Measurements from ENCODE around the gene BTRC.
"Not testable (repeated sequence)": the region's sequence is repeated elsewhere in the genome, so short reads cannot be mapped to it uniquely, and the experiment has no call there.

BTRC gene

GRCh38 chr10:101380353-101381017, 26.5 kb downstream of the BTRC start:
- Histone ChIP-seq H3K27ac (ENCODE audit: poor library complexity, severe bottlenecking) (peak overlapping the region; percentile 46), H3K27me3 (ENCODE audit: insufficient read depth, poor library complexity, severe bottlenecking) (no peaks in the 10 kb centered on the region), H3K4me3 (ENCODE audit: severe bottlenecking) (no peak overlapping the region), H3K4me1 (ENCODE audit: insufficient read depth, poor library complexity, severe bottlenecking) (peaks cover 19% of the 10 kb centered on the region), H3K36me3 (ENCODE audit: low read depth) (no peaks in the 10 kb centered on the region), H3K9me3 (ENCODE audit: severe bottlenecking) (no peaks in the 10 kb centered on the region)
- no peak for DNase-seq (ENCODE audit: low spot score)
- ATAC-seq (ENCODE audit: low read depth) = peak; percentile 90
- no peak for TF ChIP-seq CTCF (IDR thresholded peaks at IDR 0.05; ENCODE audit: poor library complexity, severe bottlenecking)

GRCh38 chr10:101385866-101386658, 32.1 kb downstream of the BTRC start:
- DNase-seq (ENCODE audit: low spot score) = no peak
- ATAC-seq (ENCODE audit: low read depth) = 0 out of 3 replicates have a peak, but pooled peaks have one; percentile 27
- Histone ChIP-seq H3K9me3 (ENCODE audit: severe bottlenecking) (no peaks in the 10 kb centered on the region), H3K27ac (ENCODE audit: poor library complexity, severe bottlenecking) (no peak overlapping the region), H3K4me3 (ENCODE audit: severe bottlenecking) (no peak overlapping the region), H3K27me3 (ENCODE audit: insufficient read depth, poor library complexity, severe bottlenecking) (no peaks in the 10 kb centered on the region), H3K4me1 (ENCODE audit: insufficient read depth, poor library complexity, severe bottlenecking) (peaks cover 6% of the 10 kb centered on the region), H3K36me3 (ENCODE audit: low read depth) (no peaks in the 10 kb centered on the region)
- TF ChIP-seq CTCF (IDR thresholded peaks at IDR 0.05; ENCODE audit: poor library complexity, severe bottlenecking) = no peak

- Histone ChIP-seq H3K9me3 (ENCODE audit: severe bottlenecking) (no peaks in the 10 kb centered on the region), H3K36me3 (ENCODE audit: low read depth) (no peaks in the 10 kb centered on the region), H3K27me3 (ENCODE audit: insufficient read depth, poor library complexity, severe bottlenecking) (no peaks in the 10 kb centered on the region), H3K4me1 (ENCODE audit: insufficient read depth, poor library complexity, severe bottlenecking) (peaks cover 3% of the 10 kb centered on the region), H3K4me3 (ENCODE audit: severe bottlenecking) (no peak overlapping the region), H3K27ac (ENCODE audit: poor library complexity, severe bottlenecking) (no peak overlapping the region)
- TF ChIP-seq CTCF (IDR thresholded peaks at IDR 0.05; ENCODE audit: poor library complexity, severe bottlenecking) = no peak
- DNase-seq (ENCODE audit: low spot score) (no peak), ATAC-seq (ENCODE audit: low read depth) (no peak)
These were observed 32.8 kb downstream of the BTRC start for GRCh38 chr10:101386659-101387259.

- no peak for DNase-seq (ENCODE audit: low spot score)
- ATAC-seq (ENCODE audit: low read depth) = no peak
- Histone ChIP-seq H3K36me3 (ENCODE audit: low read depth) (no peaks in the 10 kb centered on the region), H3K9me3 (ENCODE audit: severe bottlenecking) (no peaks in the 10 kb centered on the region), H3K27me3 (ENCODE audit: insufficient read depth, poor library complexity, severe bottlenecking) (no peaks in the 10 kb centered on the region), H3K4me3 (ENCODE audit: severe bottlenecking) (no peak overlapping the region), H3K27ac (ENCODE audit: poor library complexity, severe bottlenecking) (no peak overlapping the region), H3K4me1 (ENCODE audit: insufficient read depth, poor library complexity, severe bottlenecking) (peaks cover 3% of the 10 kb centered on the region)
- TF ChIP-seq CTCF (IDR thresholded peaks at IDR 0.05; ENCODE audit: poor library complexity, severe bottlenecking) = no peak
These were observed 34.8 kb downstream of the BTRC start for GRCh38 chr10:101388676-101389276.

GRCh38 chr10:101389532-101389931, 35.6 kb downstream of the BTRC start:
- H3K36me3 ChIP-seq (ENCODE audit: low read depth); DNase-seq (ENCODE audit: low spot score); H3K27me3 ChIP-seq (ENCODE audit: insufficient read depth, poor library complexity, severe bottlenecking); H3K27ac ChIP-seq (ENCODE audit: poor library complexity, severe bottlenecking); H3K9me3 ChIP-seq (ENCODE audit: severe bottlenecking); ATAC-seq (ENCODE audit: low read depth); H3K4me1 ChIP-seq (ENCODE audit: insufficient read depth, poor library complexity, severe bottlenecking); H3K4me3 ChIP-seq (ENCODE audit: severe bottlenecking): not testable (repeated sequence)

All from RWPE2 (cell line).